Immature natural killer cell (primary cell): ENCODE results near the gene FGFBP2. TPM values are rescaled to one million over a fixed set of nuclear protein-coding genes. Genes with fewer than 3 reads are reported as not detected.

Experiments used
- DNase-seq, 3 donors: peaks; one replicate each; pipeline ENCODE4 v3.0.0; 2022; ENCODE audit warnings: mixed read lengths in 1 of 3
- H3K27ac Mint-ChIP-seq, 6 donors: one replicate each; pipeline ENCODE4 v1.8.0; 2020; ENCODE audit warnings: mixed read lengths in 6 of 6, mild to moderate bottlenecking in 5 of 6, inconsistent platforms in 4 of 6, moderate library complexity in 3 of 6
- H3K27me3 Mint-ChIP-seq, 3 donors: one replicate each; pipeline ENCODE4 v1.8.0; 2020 to 2021; ENCODE audit warnings: low read depth in 3 of 3, mild to moderate bottlenecking in 3 of 3, mixed read lengths in 3 of 3, moderate library complexity in 3 of 3, inconsistent platforms in 1 of 3
- H3K36me3 Mint-ChIP-seq, 3 donors: one replicate each; pipeline ENCODE4 v1.8.0; 2020; ENCODE audit warnings: mixed read lengths in 3 of 3, inconsistent platforms in 2 of 3, mild to moderate bottlenecking in 2 of 3
- H3K4me1 Mint-ChIP-seq, 2 donors: one replicate each; pipeline ENCODE4 v1.8.0; 2020; ENCODE audit warnings: inconsistent platforms in 2 of 2, mild to moderate bottlenecking in 2 of 2, mixed read lengths in 2 of 2, moderate library complexity in 1 of 2
- H3K4me3 Mint-ChIP-seq, 5 donors: one replicate each; pipeline ENCODE4 v1.8.0; 2020; ENCODE audit warnings: mild to moderate bottlenecking in 5 of 5, mixed read lengths in 5 of 5, inconsistent platforms in 3 of 5, moderate library complexity in 3 of 5
- H3K9me3 Mint-ChIP-seq, 6 donors: one replicate each; pipeline ENCODE4 v1.8.0; 2020; ENCODE audit warnings: mild to moderate bottlenecking in 6 of 6, mixed read lengths in 6 of 6, inconsistent platforms in 4 of 6, moderate library complexity in 3 of 6
- polyA plus RNA-seq, 3 donors: library from polyadenylated mRNA; unstranded; fragments of 300-500 nt; fragmentation: Illumina TruSeq; gene quantifications; one replicate each; pipeline ENCODE4 v1.2.3, GENCODE V29; 2021

FGFBP2 gene
- polyA plus RNA-seq, 3 donors from 2014 or later, result 1,171 to 1,886 (median 1,278) TPM

DNA sequence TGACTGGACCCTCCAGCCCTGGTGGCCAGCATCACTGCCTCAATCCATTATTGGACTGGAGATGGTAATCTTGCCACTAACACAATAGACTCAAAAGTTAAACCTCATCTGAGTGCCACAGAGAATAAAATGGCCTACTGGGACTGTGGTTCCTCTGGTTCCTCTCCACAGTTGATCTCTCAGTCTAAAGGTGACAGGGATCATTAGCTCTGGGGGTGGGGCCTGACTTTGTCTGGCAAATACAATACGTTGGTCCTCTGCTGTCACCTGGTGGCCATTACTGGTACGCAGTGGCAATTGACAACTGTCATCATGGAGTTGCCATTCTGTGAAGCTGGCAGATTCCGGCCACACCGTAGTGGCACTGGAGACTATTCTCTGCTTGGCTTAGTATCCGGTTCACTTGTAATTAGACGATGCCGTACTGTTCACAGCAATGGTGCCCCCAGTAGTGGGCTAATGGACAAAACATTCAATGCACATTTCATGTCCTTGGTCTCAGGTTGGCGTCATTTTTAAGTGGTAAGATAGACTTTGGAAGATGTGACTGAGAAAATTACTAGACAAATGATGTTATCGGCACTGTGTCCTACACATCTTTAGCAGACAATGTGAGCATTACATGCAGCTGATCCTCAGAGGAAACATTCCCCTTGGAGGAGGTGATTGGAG is 6.7 kb downstream of the FGFBP2 start:
- Mint-ChIP-seq H3K4me1 (peaks cover 52% of the 10 kb centered on the region in 2 donors), H3K4me3 (peak overlapping the region in 3 of 5 donors; percentile 10 to 57 (median 42)), H3K36me3 (peaks cover 23 to 40% (median 30%) of the 10 kb centered on the region in 3 donors), H3K27me3 (peaks cover 0 to 7% (median 0%) of the 10 kb centered on the region in 3 donors), H3K9me3 (no peaks in the 10 kb centered on the region), H3K27ac (peak overlapping the region; percentile 38 to 91 (median 88))
- peak; percentile 76 to 81 (median 79) for DNase-seq

DNA sequence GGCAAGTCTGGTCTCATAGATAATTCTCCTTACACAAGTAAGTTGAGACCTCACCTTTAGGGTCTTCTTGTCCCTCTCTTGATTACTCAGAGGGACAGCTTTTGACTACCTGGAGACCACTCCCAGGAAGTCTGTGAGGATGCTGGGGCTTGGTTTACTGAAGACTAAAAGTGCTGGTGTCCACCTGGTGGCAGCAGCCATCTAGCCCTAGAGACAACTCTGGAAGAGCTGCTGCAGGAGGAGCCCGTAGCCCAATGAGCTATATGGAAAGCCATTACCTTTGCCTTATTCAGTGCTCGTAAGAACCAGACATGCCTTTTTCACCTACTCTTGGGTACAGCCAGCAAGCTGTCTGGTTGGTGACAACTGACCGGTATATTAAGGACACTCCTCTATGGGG is 7.3 kb downstream of the FGFBP2 start:
- H3K9me3 Mint-ChIP-seq, result no peaks in the 10 kb centered on the region
- H3K4me1 Mint-ChIP-seq, result peaks cover 46 to 47% of the 10 kb centered on the region in 2 donors
- no peak overlapping the region for H3K4me3 Mint-ChIP-seq
- peaks cover 19 to 39% (median 30%) of the 10 kb centered on the region in 3 donors for H3K36me3 Mint-ChIP-seq
- peak overlapping the region in 3 of 6 donors; percentile 60 to 90 (median 87) for H3K27ac Mint-ChIP-seq
- H3K27me3 Mint-ChIP-seq, result peaks cover 0 to 7% (median 0%) of the 10 kb centered on the region in 3 donors
- no peak for DNase-seq

DNA sequence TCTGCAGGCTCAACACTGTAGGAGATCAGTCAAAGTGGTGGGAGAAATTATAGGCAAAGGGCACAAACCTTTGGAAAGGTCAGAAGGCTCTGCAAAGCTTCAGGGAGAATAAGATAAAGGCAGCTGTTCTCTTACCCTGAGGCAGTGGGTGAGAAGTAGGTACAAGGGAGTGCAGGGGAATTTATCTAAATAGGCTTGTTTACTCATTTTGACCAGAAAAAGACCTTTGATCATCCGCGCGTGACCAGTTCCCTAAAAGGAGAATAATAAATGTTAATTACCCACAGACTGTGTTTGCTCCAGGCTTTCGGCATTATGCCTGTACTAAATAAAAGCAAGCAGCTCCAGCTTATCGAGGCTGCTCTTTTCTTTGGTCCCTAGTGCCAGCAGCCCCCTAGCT is 9.3 kb downstream of the FGFBP2 start:
- Mint-ChIP-seq H3K27ac (peak overlapping the region in 1 of 6 donors; percentile 14), H3K4me1 (peaks cover 25 to 26% of the 10 kb centered on the region in 2 donors), H3K27me3 (peaks cover 0 to 2% (median 0%) of the 10 kb centered on the region in 3 donors), H3K9me3 (no peaks in the 10 kb centered on the region), H3K36me3 (peaks cover 6 to 26% (median 21%) of the 10 kb centered on the region in 3 donors), H3K4me3 (no peak overlapping the region)
- no peak for DNase-seq

DNA sequence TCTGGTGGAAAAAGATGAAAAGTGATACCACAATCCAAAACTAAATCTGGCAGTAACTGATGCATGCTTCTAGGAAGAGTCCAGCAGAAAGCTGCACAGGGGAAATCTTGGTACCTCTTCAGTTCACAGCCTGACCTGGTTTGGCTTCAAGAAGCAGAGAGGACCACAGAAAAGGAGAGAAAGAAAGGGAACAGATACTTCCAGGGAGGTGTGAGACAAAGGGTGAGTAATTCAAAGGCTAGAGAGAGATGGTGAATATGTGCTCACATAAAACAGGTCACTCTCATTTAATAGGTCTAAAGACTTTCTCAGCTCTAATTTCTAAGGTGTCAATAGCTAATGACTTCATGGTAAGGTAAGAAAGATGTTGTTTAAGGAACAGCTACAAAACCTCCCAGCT is 11.2 kb downstream of the FGFBP2 start:
- Mint-ChIP-seq H3K9me3 (no peaks in the 10 kb centered on the region), H3K4me3 (no peak overlapping the region), H3K27ac (peak overlapping the region in 5 of 6 donors; percentile 24 to 70 (median 40))

DNA sequence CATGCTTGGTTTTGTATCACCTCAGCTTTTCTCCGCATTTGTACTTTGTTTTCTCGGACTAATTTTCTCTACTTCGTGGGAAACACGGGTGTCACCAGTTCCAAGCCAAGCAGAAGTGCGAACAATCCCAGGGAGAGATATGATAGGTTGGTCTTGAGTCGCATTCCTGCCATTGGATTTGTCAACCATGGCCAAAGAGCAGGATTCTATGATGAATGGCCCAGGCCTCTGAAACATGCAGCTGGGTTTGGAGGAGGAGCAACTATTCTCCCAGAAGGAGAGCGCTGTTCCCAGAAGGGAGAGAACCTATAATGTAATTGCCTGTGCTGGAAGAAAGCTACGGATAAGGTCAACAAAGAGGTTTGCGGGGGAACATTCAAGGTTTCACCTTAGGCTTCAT is 14.1 kb downstream of the FGFBP2 start:
- H3K9me3 Mint-ChIP-seq, result peaks cover 0 to 2% (median 0%) of the 10 kb centered on the region in 6 donors
- H3K36me3 Mint-ChIP-seq, result peaks cover 0 to 20% (median 16%) of the 10 kb centered on the region in 3 donors
- peaks cover 15 to 18% of the 10 kb centered on the region in 2 donors for H3K4me1 Mint-ChIP-seq
- no peak overlapping the region for H3K4me3 Mint-ChIP-seq
- H3K27ac Mint-ChIP-seq, result no peak overlapping the region
- H3K27me3 Mint-ChIP-seq, result no peaks in the 10 kb centered on the region
- no peak for DNase-seq

More for the DNA sequence above, 11.2 kb downstream of the FGFBP2 start:
- Mint-ChIP-seq H3K36me3 (peaks cover 4 to 26% (median 25%) of the 10 kb centered on the region in 3 donors), H3K27me3 (peaks cover 0 to 2% (median 0%) of the 10 kb centered on the region in 3 donors), H3K4me1 (peaks cover 14% of the 10 kb centered on the region in 2 donors)
- DNase-seq, result no peak

DNA sequence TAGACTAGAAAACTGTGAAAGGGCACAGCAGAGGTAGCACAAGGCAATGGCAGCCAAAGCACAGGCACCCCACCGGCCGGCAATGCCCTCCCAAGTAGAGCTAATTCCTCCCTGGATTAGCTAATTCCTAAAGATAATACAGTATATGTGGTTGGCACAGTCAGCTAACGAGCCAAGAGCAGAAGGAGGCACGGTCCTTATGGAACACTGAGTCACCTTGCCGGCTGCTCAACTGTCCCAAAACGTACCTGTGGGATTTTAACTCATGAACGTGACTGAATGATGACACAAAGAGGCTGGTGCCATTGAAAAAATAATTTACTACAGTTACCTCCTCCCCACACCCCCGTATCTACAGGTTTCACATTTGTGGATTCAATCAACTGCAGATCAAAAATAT is 15.3 kb downstream of the FGFBP2 start:
- no peak for DNase-seq
- Mint-ChIP-seq H3K4me1 (peaks cover 14 to 18% of the 10 kb centered on the region in 2 donors), H3K4me3 (no peak overlapping the region), H3K36me3 (peaks cover 0 to 17% (median 6%) of the 10 kb centered on the region in 3 donors), H3K27me3 (no peaks in the 10 kb centered on the region), H3K9me3 (peaks cover 0 to 2% (median 0%) of the 10 kb centered on the region in 6 donors), H3K27ac (no peak overlapping the region)

DNA sequence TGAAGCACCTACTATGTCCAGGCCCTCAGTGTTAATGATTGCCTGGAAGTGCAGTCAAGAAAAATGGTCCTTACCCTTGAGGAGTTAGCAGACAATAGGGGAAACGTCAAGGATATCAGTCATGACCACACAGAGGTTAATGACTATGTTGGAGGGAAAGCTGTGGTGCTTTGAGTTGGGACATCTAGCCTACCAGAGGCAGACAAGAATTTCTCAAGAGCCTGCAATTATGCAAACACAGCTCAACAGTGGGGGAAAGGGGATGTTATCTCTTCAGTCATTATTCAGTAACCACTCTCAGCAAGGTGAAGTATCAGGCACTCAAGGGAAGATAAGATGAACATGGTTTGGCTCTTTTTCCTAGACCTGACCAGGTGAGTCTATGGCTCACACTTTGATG is 17.5 kb downstream of the FGFBP2 start:
- Mint-ChIP-seq H3K36me3 (peaks cover 0 to 17% (median 5%) of the 10 kb centered on the region in 3 donors), H3K4me1 (peaks cover 11 to 18% of the 10 kb centered on the region in 2 donors), H3K9me3 (peaks cover 0 to 2% (median 0%) of the 10 kb centered on the region in 6 donors), H3K4me3 (peak overlapping the region in 1 of 5 donors; percentile 24), H3K27me3 (no peaks in the 10 kb centered on the region), H3K27ac (peak overlapping the region in 2 of 6 donors; percentile 50 to 55)
- no peak for DNase-seq

DNA sequence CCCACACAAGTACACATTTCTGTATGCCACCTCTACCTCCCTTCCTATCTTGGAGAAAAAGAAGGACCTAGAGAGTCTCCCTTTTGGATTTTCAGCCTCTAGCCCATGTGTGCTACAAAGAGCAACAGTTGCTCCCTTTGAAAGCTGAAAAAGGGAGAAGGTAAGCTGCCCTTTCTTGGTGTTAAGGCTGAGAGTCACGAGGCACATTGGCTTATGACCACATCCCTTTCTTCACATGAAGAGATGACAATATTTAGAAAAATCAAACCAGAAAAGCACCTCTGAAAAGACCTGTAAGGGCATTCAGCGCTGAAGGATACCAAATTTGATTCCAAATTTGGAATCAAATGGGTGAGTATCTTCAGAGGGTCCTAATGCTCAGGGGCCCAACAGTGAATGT is 18.1 kb downstream of the FGFBP2 start:
- Mint-ChIP-seq H3K27ac (peak overlapping the region in 3 of 6 donors; percentile 32 to 62 (median 55)), H3K27me3 (peaks cover 0 to 3% (median 0%) of the 10 kb centered on the region in 3 donors), H3K9me3 (peaks cover 0 to 2% (median 0%) of the 10 kb centered on the region in 6 donors), H3K4me3 (peak overlapping the region in 2 of 5 donors; percentile 6 to 24), H3K36me3 (peaks cover 0 to 17% (median 5%) of the 10 kb centered on the region in 3 donors), H3K4me1 (peaks cover 11 to 18% of the 10 kb centered on the region in 2 donors)
- peak; percentile 24 to 25 (median 24) for DNase-seq

DNA sequence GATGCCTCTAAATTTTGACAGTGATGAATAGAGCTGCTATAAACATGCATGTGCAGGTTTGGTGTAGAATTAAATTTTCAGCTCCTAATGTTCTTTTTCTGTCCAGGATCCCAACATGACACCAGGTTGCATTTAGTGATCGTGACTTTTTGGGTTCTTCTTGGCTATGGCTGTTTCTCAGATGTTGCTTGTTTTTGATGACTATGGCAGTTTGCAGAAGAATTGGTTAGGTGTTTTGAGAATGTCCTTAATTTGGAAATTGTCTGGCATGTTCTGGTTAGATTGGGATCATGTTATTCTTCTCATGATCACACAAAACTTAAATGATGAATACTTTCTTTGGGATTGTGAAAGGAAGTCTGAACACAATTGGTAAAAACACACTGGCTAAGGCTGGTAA is 20.7 kb downstream of the FGFBP2 start:
- H3K4me3 Mint-ChIP-seq, result no peak overlapping the region
- DNase-seq, result no peak
- H3K4me1 Mint-ChIP-seq, result peaks cover 11 to 18% of the 10 kb centered on the region in 2 donors
- peaks cover 0 to 4% (median 0%) of the 10 kb centered on the region in 3 donors for H3K36me3 Mint-ChIP-seq
- no peak overlapping the region for H3K27ac Mint-ChIP-seq
- peaks cover 0 to 2% (median 0%) of the 10 kb centered on the region in 6 donors for H3K9me3 Mint-ChIP-seq
- peaks cover 0 to 6% (median 3%) of the 10 kb centered on the region in 3 donors for H3K27me3 Mint-ChIP-seq

DNA sequence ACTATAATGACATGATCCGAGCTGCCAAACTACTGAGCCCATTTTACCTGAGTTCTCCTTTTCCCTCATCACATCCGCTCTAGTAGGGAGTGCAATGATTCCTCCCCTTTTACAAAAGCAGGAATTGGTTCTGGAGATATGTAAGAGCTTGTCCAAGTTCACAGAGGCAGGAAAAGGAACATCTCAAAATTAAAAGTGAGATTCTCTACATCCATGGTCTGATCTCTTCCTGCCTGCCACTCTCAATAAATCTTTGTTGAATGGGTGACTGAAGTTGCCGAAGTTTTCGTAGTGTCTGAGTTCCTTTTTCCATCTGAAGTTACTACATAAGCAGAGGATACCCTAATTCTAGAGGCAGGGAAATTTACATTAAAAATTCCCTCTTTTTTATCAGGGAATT is 24.3 kb downstream of the FGFBP2 start, which contains the start of gene FGFBP1:
FGFBP1 (minus strand) TSS at position 101 of the 400 bp plus-strand sequence. CDS start 2,108 bp downstream, outside the sequence.
- H3K27ac Mint-ChIP-seq, result no peak within 1 kb of the TSS
- H3K36me3 Mint-ChIP-seq, result peaks cover 0 to 13% (median 0%) of the 10 kb centered on the region in 3 donors
- peaks cover 0 to 2% of the 10 kb centered on the region in 2 donors for H3K4me1 Mint-ChIP-seq
- DNase-seq, result no peak
- no peak within 1 kb of the TSS for H3K4me3 Mint-ChIP-seq
- H3K9me3 Mint-ChIP-seq, result no peaks in the 10 kb centered on the region
- peaks cover 2 to 9% (median 3%) of the 10 kb centered on the region in 3 donors for H3K27me3 Mint-ChIP-seq

DNA sequence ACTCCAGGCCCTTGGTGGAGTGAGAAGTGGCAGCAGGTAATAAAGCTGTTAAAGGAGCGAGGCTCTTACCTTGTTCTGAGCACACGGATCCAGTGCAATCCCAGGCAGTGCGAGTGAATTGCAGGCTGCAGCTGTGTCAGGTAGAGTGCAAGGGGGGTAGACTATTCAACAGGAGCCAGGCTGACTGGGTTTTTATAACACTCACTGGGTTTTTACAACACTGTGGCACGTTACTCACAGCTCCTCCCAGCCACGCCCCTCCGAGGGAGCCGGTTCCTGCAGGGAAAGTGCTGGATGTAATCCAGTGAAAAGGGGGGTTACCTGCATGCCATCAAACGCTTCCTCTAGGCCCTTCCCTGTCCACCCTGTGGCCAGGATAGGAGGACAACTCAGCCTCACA is 24.8 kb downstream of the FGFBP2 start:
- no peak for DNase-seq
- Mint-ChIP-seq H3K4me3 (no peak overlapping the region), H3K36me3 (peaks cover 0 to 13% (median 0%) of the 10 kb centered on the region in 3 donors), H3K9me3 (no peaks in the 10 kb centered on the region), H3K27me3 (peaks cover 2 to 9% (median 3%) of the 10 kb centered on the region in 3 donors), H3K4me1 (peaks cover 0 to 2% of the 10 kb centered on the region in 2 donors), H3K27ac (no peak overlapping the region)

DNA sequence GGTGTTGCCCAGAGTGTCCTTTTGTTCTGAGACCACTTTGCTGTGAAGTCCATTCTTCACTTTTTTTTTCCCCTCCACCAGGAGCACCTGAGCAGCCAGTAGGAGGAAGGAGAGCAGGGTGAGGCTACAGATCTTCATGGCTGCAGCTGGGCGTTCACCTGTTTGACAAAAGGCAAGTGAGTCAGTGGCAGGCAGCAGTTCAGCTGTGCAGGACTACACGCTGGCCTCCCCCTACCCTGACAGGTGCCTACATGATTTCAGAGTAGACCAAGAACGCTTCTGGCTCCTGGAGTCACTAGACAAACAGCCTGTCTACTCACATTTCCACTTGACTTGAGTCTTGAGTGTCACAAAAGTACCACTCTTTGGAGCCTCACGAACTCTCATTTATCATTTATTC is 26.5 kb downstream of the FGFBP2 start:
- Mint-ChIP-seq H3K27me3 (peaks cover 3 to 11% (median 7%) of the 10 kb centered on the region in 3 donors), H3K27ac (no peak overlapping the region), H3K36me3 (peaks cover 0 to 13% (median 0%) of the 10 kb centered on the region in 3 donors), H3K9me3 (no peaks in the 10 kb centered on the region), H3K4me3 (no peak overlapping the region), H3K4me1 (peaks cover 0 to 2% of the 10 kb centered on the region in 2 donors)
- no peak for DNase-seq

DNA sequence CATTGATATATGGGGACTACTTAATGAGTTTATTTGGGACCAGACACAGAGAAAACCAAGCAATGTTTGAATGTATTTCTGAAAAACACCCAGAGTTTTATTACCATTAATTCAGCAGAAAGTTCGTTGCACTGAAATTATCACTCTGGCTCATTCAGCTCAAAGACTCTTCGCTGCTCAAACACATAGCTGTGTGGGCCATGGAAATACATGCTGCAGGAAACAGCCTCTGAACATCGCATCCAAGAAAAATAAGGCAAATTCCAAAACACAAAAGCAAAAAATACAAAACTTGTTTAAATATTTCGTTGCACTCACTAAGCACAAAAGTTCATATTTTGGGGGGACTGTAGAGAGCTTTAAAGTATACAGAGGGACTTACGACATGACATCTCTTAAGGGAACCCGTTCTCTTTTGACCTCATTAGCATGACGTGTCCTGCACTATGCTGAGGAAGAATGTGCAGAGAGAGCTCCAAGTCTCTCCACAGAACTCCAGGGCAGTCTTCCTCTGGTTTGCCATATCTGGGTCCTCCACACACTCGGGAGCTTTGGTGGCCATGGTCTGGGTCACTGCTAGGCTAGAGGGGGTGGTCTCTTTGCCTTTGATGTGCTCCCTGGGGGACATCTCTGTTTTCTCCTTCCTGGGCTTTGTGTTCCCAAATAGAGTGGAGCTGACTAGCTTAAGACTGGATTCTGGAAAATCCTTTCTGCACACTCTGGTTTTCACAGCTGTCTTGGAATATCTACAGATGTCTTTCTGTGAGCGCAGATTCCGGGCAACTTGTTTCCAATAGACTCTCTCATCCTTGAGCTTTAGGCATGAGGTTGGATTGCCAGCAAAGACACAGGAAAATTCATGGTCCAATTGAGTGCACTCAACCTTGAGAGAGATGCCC is 27.2 kb downstream of the FGFBP2 start:
- Mint-ChIP-seq H3K4me1 (peaks cover 0 to 2% of the 10 kb centered on the region in 2 donors), H3K27me3 (peaks cover 3 to 11% (median 7%) of the 10 kb centered on the region in 3 donors), H3K9me3 (no peaks in the 10 kb centered on the region), H3K36me3 (peaks cover 0 to 13% (median 0%) of the 10 kb centered on the region in 3 donors), H3K4me3 (no peak overlapping the region), H3K27ac (no peak overlapping the region)
- DNase-seq, result no peak
